ENCODE measurements around the gene TMEM132D.

Gene TMEM132D

DNA sequence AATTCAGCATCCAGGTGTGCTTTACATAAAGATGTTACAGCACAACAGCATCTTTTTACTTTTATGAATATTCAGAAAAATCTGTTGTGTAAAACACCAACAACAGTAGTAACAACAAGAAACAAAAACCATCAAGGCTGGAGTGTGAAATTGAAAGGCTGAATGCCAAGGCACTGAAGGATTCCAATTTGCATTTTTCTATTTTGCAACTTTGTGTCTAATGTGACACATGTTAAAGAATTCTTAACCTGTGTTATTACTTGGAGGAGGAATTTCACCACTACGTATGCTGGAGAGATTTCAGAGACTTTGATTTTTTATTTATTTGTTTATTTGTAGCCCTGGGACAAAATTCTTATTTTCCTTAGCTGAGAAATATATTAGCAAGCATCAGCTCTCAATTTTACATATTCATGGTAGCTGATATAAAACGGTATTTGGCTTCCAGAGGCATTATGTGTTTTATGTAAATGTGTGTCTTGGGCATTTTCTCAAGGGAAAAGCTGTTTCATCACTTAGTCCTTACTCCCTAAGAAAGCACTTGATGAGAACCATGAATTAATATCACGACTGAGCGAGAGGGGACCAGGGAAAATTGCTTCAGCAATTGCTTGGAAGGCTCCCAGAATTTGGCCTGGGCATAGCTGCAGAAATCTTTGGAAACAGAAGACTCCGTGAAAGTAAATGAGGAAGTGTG, 475.4 kb downstream of the TMEM132D start:
- POLR2A ChIA-PET (ENCODE audit: low non-redundant PET): no interaction called here
- TF ChIP-seq, protein P1, sequence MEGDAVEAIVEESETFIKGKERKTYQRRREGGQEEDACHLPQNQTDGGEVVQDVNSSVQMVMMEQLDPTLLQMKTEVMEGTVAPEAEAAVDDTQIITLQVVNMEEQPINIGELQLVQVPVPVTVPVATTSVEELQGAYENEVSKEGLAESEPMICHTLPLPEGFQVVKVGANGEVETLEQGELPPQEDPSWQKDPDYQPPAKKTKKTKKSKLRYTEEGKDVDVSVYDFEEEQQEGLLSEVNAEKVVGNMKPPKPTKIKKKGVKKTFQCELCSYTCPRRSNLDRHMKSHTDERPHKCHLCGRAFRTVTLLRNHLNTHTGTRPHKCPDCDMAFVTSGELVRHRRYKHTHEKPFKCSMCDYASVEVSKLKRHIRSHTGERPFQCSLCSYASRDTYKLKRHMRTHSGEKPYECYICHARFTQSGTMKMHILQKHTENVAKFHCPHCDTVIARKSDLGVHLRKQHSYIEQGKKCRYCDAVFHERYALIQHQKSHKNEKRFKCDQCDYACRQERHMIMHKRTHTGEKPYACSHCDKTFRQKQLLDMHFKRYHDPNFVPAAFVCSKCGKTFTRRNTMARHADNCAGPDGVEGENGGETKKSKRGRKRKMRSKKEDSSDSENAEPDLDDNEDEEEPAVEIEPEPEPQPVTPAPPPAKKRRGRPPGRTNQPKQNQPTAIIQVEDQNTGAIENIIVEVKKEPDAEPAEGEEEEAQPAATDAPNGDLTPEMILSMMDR (conservative IDR thresholded peaks at IDR 0.05; ENCODE audit: low read depth): no peak
- no peak for DNase-seq (ENCODE audit: low spot score)
- H3K27ac ChIP-seq: no peak overlapping the region
- CTCF ChIA-PET: no interaction called here

DNA sequence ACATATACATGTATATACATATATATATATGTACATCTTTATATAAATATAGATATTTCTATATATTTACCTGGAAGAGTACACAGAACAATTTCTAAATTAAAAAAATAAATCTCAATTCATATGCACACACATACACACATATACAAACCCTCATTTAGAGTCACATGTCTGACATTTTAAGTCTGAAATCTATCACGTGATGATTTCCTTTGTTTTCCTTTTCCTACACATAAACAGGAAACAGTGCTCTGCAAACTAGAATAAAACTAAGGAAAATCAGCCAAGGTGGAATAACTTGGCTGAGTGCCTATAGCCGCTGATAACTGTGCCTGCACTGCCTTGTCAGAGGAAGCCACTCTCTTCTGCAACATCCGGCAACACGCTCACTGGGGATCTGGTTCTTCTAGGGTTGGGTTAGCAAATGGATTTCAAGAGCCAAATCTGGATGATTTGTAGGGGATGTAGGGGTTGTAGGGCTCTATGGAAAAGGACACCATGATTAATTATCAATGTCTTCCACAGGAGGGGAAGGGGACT, 480.7 kb downstream of the TMEM132D start:
- TF ChIP-seq, protein P1 (conservative IDR thresholded peaks at IDR 0.05; ENCODE audit: low read depth): no peak
- ChIA-PET POLR2A (ENCODE audit: low non-redundant PET) (no interaction called here), CTCF (no interaction called here)
- no peak overlapping the region for H3K27ac ChIP-seq
- no peak for DNase-seq (ENCODE audit: low spot score)

DNA sequence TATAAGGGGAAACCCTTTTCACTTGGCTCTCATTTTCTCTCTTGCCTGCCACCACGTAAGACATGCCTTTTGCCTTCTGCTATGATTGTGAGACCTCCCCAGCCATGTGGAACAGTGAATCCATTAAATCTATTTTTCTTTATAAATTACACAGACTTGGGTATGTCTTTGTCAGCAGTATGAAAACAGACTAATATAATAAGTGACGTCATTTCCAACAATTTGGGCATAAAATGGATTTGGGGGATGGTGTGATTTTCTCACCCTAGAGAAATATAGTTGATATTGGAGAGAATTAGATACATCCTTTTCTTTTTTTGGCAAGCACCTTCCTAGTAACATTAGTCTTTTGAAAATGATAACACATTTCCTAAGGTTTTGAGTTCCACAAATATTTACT, 490.5 kb downstream of the TMEM132D start:
- TF ChIP-seq, protein P1 (conservative IDR thresholded peaks at IDR 0.05; ENCODE audit: low read depth): no peak
- CTCF ChIA-PET: no interaction called here
- POLR2A ChIA-PET (ENCODE audit: low non-redundant PET): no interaction called here
- H3K27ac ChIP-seq: no peak overlapping the region
- DNase-seq (ENCODE audit: low spot score): no peak

DNA sequence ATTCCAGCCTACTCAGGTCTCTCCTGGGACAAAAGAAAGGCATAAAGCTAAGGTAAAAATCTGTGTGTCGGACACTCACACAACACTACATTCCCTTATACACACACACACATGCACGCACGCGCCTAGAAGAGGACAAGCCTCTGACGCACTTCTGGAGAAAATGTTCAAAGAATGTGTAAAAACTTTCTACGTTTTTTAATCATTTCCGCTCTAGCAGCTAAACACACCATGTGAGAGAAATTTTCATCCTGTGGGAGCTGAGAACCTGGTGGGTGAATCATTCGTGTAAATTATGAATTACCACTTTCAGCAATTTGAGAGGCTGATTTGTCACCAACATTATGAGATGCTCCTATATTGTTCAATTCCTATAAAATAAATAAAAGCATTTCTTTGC, 494.5 kb downstream of the TMEM132D start:
- DNase-seq (ENCODE audit: low spot score): no peak
- H3K27ac ChIP-seq: no peak overlapping the region
- TF ChIP-seq, protein P1 (conservative IDR thresholded peaks at IDR 0.05; ENCODE audit: low read depth): no peak
- ChIA-PET POLR2A (ENCODE audit: low non-redundant PET) (no interaction called here), CTCF (no interaction called here)

DNA sequence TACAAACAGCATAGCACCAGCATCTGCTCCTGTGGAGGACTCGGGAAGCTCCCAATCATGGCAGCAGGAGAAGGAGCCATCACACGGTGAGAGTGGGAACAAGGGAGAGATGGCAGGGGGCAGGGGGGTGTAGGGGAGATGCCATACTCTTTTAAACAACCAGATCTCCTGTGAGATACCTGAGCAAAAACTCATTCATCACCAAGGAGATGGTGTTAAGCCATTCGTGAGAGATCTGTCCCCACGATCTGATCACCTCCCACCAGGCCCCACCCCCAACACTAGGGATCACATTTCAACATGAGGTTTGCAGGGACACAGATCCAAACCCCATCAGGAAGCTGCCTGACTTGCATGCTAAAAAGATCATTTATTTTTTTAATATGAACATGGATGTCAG, 499.3 kb downstream of the TMEM132D start:
- POLR2A ChIA-PET (ENCODE audit: low non-redundant PET): no interaction called here
- no peak for DNase-seq (ENCODE audit: low spot score)
- H3K27ac ChIP-seq: no peak overlapping the region
- CTCF ChIA-PET: no interaction called here
- TF ChIP-seq, protein P1 (conservative IDR thresholded peaks at IDR 0.05; ENCODE audit: low read depth): no peak

DNA sequence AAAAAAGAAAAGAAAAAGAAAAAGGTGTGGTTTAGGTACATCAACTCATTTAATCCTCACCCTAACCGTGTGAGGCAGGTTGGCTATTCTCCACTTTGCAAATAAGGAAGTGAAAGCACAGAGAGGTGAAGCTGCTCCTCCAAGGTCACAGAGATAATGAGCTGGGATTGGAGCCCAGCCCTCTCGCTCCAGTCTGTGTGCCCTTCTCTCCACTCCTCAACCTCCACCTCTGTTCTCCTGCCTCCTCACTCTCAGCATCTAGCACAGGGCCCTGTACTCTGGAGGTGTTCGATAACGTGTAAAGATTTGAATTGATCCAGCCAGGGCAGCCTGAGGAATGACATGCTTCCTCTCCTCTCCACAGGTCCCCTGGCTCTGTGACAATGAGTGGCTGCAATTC, 502.3 kb downstream of the TMEM132D start:
- DNase-seq (ENCODE audit: low spot score): no peak
- ChIA-PET POLR2A (ENCODE audit: low non-redundant PET) (no interaction called here), CTCF (no interaction called here)
- H3K27ac ChIP-seq: no peak overlapping the region
- TF ChIP-seq, protein P1 (conservative IDR thresholded peaks at IDR 0.05; ENCODE audit: low read depth): no peak

All from RWPE1 (cell line).